Skeletal muscle cell (primary cell): ENCODE measurements around the gene KRTAP10-2.

ENCODE experiments used
- DNase-seq: peaks from one replicate; pipeline ENCODE4 v3.0.0-alpha.2; 2010; ENCODE audit warnings: low read depth
- H3K4me3 ChIP-seq: 2 replicates; pipeline ENCODE4 v1.5.1; 2011; ENCODE audit warnings: low read depth, mild to moderate bottlenecking, control low read depth, low read length, moderate library complexity

Gene KRTAP10-2

GRCh38 chr21:44548381-44548780 lies 2.9 kb downstream of the KRTAP10-2 start:
- H3K4me3 ChIP-seq: no peak overlapping the region
- DNase-seq: no peak

DNA sequence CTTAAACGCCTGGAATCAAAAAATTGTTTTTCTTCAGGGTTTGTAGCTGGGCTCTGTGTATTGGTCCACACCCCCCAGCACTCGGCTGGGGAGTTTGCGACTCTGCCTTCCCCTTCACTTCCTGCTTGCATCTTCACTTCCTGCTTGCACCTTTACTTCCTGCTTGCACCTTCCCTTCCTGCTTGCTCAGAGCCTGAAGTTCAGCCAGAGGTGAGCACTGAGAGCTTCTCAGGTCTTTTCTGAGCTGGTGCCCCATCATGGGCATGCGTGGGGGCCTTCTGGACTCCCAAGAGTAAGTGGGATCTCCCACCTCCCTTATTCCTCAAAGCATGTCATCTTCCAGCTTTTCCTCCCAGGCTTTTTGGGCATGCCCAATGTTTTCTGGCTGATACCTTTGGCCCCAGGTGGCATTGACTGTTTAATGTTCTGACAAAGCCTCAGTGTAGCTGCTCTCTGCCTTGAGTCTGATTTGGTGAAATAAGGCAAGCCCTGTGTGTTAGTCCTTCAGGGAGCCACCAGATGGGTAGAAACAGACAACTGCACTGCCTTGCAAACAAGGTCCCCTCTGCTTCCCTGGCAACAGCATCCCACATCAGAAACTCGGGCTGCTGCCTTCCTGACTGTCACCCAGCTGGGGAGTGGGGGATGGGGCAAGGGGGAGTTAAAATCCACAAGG lies 3.5 kb downstream of the KRTAP10-2 start:
- no peak for DNase-seq
- no peak overlapping the region for H3K4me3 ChIP-seq

DNA sequence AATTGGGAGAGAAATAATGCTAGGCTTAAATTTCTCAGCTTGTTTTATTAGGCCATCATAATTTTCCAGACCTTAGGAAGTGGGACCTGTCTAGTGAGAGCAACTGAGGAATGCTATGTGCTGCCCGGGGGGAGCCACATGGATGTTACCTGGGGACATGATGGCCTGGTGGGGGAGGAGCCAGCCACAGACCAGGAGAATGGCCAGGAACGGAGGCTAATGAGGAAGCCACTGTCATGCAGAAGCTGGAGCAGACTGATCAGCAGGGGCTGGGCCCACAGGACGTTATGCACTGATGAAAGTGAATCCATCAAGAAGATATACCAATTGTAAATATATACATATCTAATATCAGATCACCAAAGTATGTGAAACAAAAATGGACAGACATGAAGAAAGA lies 6.7 kb downstream of the KRTAP10-2 start:
- H3K4me3 ChIP-seq: no peak overlapping the region
- DNase-seq: no peak

- no peak overlapping the region for H3K4me3 ChIP-seq
- DNase-seq: no peak
Observed at GRCh38 chr21:44542716-44543115, 8.6 kb downstream of the KRTAP10-2 start.

GRCh38 chr21:44540741-44541288 lies 10.5 kb downstream of the KRTAP10-2 start:
- DNase-seq: no peak
- no peak overlapping the region for H3K4me3 ChIP-seq

DNA sequence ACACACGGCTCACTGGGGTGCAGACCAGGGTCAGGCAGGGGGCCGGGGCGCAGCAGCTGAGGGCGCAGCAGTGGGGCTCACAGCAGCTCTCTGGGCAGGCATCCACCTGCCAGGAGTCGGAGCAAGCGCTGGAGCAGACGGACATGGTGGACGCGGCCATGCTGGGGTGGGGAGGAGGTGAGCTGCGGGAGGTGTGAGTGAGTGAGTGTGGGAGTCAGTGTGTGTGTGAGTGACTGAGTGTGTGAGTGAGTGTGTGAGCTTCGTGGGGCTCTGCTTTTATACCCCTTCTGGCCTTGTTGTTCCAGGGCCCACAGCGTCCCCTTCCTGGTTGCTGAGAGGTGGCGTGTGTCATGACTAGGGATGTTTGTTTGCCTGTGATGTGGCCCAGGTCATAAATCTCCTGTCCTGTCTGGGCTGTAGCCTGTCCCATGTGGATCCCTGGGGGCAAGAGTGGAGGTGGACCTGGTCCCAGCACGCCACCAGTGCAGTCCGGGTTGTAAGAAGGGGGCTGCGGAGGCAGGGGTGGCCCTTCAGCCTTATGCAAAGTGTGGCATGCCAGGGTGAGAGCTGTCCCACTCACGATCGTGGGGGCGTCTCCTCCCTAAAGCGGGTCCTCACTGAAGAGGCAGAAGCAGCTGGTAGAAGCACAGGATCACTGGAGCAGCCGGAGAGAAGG lies 11.2 kb downstream of the KRTAP10-2 start, which contains the start of gene KRTAP10-1:
TSS of gene KRTAP10-1 (minus strand) at position 205 of the 676 bp plus-strand sequence. CDS start at position 160, 45 bp downstream.
- no peak within 1 kb of the TSS for H3K4me3 ChIP-seq
- DNase-seq: no peak

GRCh38 chr21:44539046-44539445 lies 12.3 kb downstream of the KRTAP10-2 start:
- no peak for DNase-seq

GRCh38 chr21:44537930-44538911 lies 13.1 kb downstream of the KRTAP10-2 start:
- DNase-seq: no peak
- H3K4me3 ChIP-seq: no peak overlapping the region

More at GRCh38 chr21:44539046-44539445, 12.3 kb downstream of the KRTAP10-2 start:
- no peak overlapping the region for H3K4me3 ChIP-seq

- no peak for DNase-seq
- H3K4me3 ChIP-seq: no peak overlapping the region
Observed at GRCh38 chr21:44535963-44536362, 15.3 kb downstream of the KRTAP10-2 start.

DNA sequence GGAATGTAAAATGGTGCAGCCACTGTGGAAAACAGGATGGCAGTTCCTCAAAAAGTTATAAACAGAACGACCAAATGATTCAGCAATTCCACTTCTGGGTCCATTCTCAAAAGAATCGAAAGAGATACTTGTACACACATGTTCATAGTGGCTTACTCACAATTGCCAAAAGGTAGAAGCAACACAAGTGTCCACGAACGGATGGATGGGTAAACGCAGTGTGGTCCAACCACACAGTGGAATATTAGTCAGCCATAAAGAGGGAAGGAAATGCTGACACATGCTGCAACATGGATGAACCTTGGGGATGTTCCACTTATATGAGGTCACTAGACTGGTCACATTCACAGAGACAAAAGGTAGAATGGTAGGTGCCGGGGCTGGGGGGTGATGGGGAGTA lies 16.6 kb downstream of the KRTAP10-2 start:
- DNase-seq: no peak

DNA sequence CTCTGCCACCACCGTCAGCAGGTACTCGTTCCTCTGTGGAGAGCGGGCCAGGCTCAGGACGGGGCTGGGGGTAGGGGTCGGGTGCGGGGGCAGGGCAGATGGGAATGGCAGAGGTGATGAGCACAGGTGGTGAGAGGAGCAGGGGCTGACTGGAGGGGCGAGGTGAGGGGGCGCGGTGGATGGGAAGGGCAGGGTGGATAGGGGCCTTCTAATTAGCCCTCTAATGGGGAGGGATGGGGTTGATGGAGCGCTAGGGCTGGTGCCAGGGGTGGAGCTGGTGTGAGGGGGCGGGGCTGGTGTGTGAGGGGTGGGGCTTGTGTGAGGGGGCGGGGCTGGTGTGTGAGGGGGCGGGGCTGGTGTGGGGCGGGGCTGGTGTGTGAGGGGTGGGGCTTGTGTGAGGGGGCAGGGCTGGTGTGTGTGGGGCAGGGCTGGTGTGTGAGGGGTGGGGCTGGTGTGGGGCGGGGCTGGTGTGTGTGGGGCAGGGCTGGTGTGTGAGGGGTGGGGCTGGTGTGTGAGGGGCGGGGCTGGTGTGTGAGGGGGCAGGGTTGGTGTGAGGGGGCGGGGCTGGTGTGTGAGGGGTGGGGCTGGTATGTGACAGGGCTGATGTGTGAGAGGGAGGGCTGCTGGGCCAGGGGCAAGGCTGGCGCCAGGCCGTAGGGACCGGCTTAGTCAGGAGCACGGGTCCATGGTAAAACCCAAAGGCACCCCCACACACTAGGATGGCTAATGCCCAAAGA lies 17.2 kb downstream of the KRTAP10-2 start:
- no peak overlapping the region for H3K4me3 ChIP-seq
- no peak for DNase-seq

More for the DNA sequence above, 16.6 kb downstream of the KRTAP10-2 start:
- H3K4me3 ChIP-seq: no peak overlapping the region

GRCh38 chr21:44533121-44533890 lies 18.0 kb downstream of the KRTAP10-2 start:
- no peak overlapping the region for H3K4me3 ChIP-seq
- DNase-seq: no peak

- H3K4me3 ChIP-seq: no peak overlapping the region
- no peak for DNase-seq
Observed at GRCh38 chr21:44532712-44533111, 18.6 kb downstream of the KRTAP10-2 start.

- no peak for DNase-seq
- H3K4me3 ChIP-seq: no peak overlapping the region
Observed at GRCh38 chr21:44531606-44532564, 19.4 kb downstream of the KRTAP10-2 start.

- H3K4me3 ChIP-seq: no peak overlapping the region
- DNase-seq: no peak
Observed at GRCh38 chr21:44530903-44531605, 20.3 kb downstream of the KRTAP10-2 start.

GRCh38 chr21:44530221-44530902 lies 20.9 kb downstream of the KRTAP10-2 start:
- no peak overlapping the region for H3K4me3 ChIP-seq
- no peak for DNase-seq
